Thoracic aorta (tissue), 2 donors: ENCODE data around the gene TYR. TPM values are rescaled to one million over a fixed set of nuclear protein-coding genes. Genes with fewer than 3 reads are reported as not detected.
"Not testable (repeated sequence)": the region's sequence is repeated elsewhere in the genome, so short reads cannot be mapped to it uniquely, and the experiment has no call there.

Experiments
- ATAC-seq: fragments of 150-250 bp; one replicate; pipeline ENCODE4 v1.8.0; 2017; ENCODE audit warnings: low read depth; ENCODE audit not compliant: insufficient number of reproducible peaks, low FRiP score
- DNase-seq: peaks from one replicate; pipeline ENCODE4 v3.0.0-alpha.2; 2020; ENCODE audit warnings: low spot score
- H3K27ac ChIP-seq, 2 donors: fragments of 200-600 bp; sonication (generic); 1 replicate in 1 of 2; 2 replicates in 1 of 2; pipeline ENCODE4 v1.5.1; 2016; ENCODE audit warnings: mild to moderate bottlenecking in 2 of 2, moderate library complexity in 2 of 2
- H3K27me3 ChIP-seq: fragments of 200-600 bp; sonication (generic); replicated peaks from 2 replicates; pipeline ENCODE4 v1.6.0; 2016; ENCODE audit warnings: mild to moderate bottlenecking; ENCODE audit not compliant: insufficient read depth
- H3K36me3 ChIP-seq: fragments of 200-600 bp; sonication (generic); one replicate; pipeline ENCODE4 v1.5.1; 2016
- H3K4me1 ChIP-seq, 2 donors: fragments of 200-600 bp; sonication (generic); 1 replicate in 1 of 2; 2 replicates in 1 of 2; pipeline versions ENCODE4 v1.5.1 to v1.6.0; 2016; ENCODE audit warnings: low read depth in 2 of 2, mild to moderate bottlenecking in 1 of 2; ENCODE audit not compliant: control insufficient read depth in 1 of 2
- H3K4me3 ChIP-seq: fragments of 200-600 bp; sonication (generic); 2 replicates; pipeline ENCODE4 v1.5.1; 2016; ENCODE audit warnings: mild to moderate bottlenecking
- H3K9me3 ChIP-seq: fragments of 200-600 bp; sonication (generic); 2 replicates; pipeline ENCODE4 v1.5.1; 2016
- total RNA-seq, 2 donors: library from RNA; depleted of rRNA; stranded (reverse); fragments of >200 nt; gene quantifications; one replicate each; pipeline versions ENCODE4 v1.1.0 to v1.2.3, GENCODE V29; 2016
- TF ChIP-seq, protein P1 (sequence below): fragments of 200-600 bp; sonication (generic); IDR thresholded peaks from one replicate; pipeline ENCODE4 v1.5.1; 2019; ENCODE audit warnings: antibody characterized with exemption

The TYR gene
- total RNA-seq, 2 donors from 2014 or later = not detected

DNA sequence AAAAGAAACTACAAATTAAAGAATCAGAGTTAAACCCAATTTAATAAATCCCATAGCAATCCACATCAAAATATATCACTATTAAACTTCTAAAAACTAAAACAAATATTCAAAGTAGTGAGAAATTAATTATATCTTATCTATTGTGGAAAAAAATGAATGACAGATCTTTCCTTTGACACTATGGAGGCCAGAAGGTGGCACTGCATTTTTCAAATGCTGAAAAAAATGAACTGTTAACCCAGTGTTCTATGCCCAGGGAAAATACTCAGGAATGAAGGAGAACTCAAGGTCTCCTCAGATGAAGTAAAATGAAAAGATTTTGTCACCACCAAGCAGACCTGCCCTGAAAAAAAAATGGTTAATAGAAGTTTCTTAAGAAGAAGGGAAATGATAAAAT lies 27.7 kb downstream of the TYR start:
- no peaks in the 10 kb centered on the region for H3K27me3 ChIP-seq
- DNase-seq = no peak
- no peaks in the 10 kb centered on the region for H3K36me3 ChIP-seq
- no peak overlapping the region for H3K4me3 ChIP-seq
- H3K4me1 ChIP-seq = no peaks in the 10 kb centered on the region
- H3K9me3 ChIP-seq = no peaks in the 10 kb centered on the region
- ATAC-seq = no peak
- no peak overlapping the region for H3K27ac ChIP-seq
- TF ChIP-seq, protein P1, sequence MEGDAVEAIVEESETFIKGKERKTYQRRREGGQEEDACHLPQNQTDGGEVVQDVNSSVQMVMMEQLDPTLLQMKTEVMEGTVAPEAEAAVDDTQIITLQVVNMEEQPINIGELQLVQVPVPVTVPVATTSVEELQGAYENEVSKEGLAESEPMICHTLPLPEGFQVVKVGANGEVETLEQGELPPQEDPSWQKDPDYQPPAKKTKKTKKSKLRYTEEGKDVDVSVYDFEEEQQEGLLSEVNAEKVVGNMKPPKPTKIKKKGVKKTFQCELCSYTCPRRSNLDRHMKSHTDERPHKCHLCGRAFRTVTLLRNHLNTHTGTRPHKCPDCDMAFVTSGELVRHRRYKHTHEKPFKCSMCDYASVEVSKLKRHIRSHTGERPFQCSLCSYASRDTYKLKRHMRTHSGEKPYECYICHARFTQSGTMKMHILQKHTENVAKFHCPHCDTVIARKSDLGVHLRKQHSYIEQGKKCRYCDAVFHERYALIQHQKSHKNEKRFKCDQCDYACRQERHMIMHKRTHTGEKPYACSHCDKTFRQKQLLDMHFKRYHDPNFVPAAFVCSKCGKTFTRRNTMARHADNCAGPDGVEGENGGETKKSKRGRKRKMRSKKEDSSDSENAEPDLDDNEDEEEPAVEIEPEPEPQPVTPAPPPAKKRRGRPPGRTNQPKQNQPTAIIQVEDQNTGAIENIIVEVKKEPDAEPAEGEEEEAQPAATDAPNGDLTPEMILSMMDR = no peak

DNA sequence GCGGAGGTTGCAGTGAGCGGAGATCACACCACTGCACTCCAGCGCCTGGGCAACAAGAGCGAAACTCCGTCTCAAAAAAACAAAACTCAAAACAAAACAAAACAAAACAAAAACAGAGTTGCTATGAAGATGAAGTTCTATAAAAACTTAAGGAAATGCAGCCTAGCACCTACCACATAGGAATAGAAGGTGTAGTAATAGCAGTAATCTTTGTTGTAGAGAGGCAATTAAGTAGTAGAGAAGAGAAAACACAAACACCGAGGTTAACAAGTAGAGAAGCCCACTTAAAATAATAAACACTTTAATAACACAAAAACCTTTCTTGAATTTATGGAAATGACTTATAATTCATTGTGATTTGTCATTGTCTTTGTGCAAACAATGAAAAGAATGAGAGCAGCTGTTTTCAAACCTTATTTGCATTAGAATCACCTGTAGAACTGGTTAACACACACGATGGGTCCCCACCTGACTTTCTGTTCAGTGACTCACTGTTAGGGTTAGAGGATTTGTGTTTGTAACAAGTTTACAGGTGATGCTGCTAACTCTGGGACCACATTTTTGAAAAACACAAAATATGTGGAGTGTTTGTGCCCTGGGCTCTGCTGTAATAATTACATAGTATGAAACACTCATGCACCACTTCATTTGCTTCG lies 43.1 kb downstream of the TYR start:
- H3K36me3 ChIP-seq = no peaks in the 10 kb centered on the region
- no peak for ATAC-seq

DNA sequence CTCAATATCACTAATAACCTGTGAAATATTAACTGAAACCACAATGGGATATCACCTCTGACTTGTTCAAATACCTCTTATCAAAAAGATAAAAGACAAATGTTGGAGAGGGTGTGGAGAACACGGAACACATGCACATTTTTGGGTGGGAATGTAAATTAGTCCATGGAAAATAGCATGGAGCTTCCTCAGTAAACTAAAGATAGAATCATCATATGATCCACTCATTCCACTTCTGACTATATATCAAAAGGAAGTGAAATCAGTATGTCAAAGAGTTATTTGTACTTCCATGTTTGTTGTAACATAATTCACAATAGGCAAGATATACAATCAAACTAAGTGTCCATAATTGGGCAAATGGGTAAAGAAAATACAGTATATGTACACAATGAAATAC lies 57.4 kb downstream of the TYR start:
- no peak for DNase-seq
- no peaks in the 10 kb centered on the region for H3K9me3 ChIP-seq
- no peak for ATAC-seq
- no peak overlapping the region for H3K4me3 ChIP-seq
- no peaks in the 10 kb centered on the region for H3K36me3 ChIP-seq
- TF ChIP-seq, protein P1 = no peak
- H3K27me3 ChIP-seq = no peaks in the 10 kb centered on the region
- no peak overlapping the region for H3K27ac ChIP-seq
- no peaks in the 10 kb centered on the region for H3K4me1 ChIP-seq

More for the DNA sequence above, 43.1 kb downstream of the TYR start:
- no peaks in the 10 kb centered on the region for H3K27me3 ChIP-seq
- H3K27ac ChIP-seq = no peak overlapping the region
- TF ChIP-seq, protein P1 = no peak
- H3K9me3 ChIP-seq = no peaks in the 10 kb centered on the region
- H3K4me1 ChIP-seq = no peaks in the 10 kb centered on the region
- DNase-seq = no peak
- no peak overlapping the region for H3K4me3 ChIP-seq

- ATAC-seq = no peak
- Histone ChIP-seq H3K9me3 (no peaks in the 10 kb centered on the region), H3K27me3 (no peaks in the 10 kb centered on the region), H3K27ac (no peak overlapping the region), H3K4me3 (no peak overlapping the region), H3K4me1 (no peaks in the 10 kb centered on the region), H3K36me3 (no peaks in the 10 kb centered on the region)
- TF ChIP-seq, protein P1 = no peak
- DNase-seq = no peak
Measured at GRCh38 chr11:89235976-89236375, 58.3 kb downstream of the TYR start.

- H3K9me3 ChIP-seq, DNase-seq, ATAC-seq: not testable (repeated sequence)
Measured at GRCh38 chr11:89247007-89247406, 69.3 kb downstream of the TYR start.

GRCh38 chr11:89249196-89249595 lies 71.5 kb downstream of the TYR start:
- H3K36me3 ChIP-seq = no peaks in the 10 kb centered on the region
- no peaks in the 10 kb centered on the region for H3K9me3 ChIP-seq
- ATAC-seq = no peak
- peaks cover 3 to 10% of the 10 kb centered on the region in 2 donors for H3K4me1 ChIP-seq
- TF ChIP-seq, protein P1 = no peak
- no peaks in the 10 kb centered on the region for H3K27me3 ChIP-seq
- no peak overlapping the region for H3K27ac ChIP-seq
- no peak overlapping the region for H3K4me3 ChIP-seq
- no peak for DNase-seq

More at GRCh38 chr11:89247007-89247406, 69.3 kb downstream of the TYR start:
- H3K27me3 ChIP-seq, H3K27ac ChIP-seq, H3K4me1 ChIP-seq, H3K4me3 ChIP-seq, H3K36me3 ChIP-seq: not testable (repeated sequence)

DNA sequence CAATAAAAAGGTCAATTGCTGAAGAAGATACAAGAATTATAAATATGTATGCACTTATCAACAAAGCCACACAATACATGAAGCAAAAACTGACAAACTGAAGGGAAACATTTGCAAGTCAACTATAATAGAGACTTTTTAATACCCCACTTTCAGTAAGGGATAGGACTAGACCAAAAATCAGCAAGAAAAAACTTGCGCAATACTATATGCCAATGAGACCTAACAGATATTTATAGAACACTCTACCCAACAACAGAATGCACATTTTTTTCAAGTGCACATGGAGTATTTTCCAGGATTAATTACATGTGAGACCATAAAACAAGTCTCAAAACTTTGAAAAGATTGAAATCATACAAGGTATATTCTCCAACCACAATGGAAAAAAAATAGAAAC lies 83.8 kb downstream of the TYR start:
- not testable (repeated sequence) for H3K27me3 ChIP-seq, H3K4me3 ChIP-seq, H3K36me3 ChIP-seq, ATAC-seq, DNase-seq, H3K9me3 ChIP-seq, H3K4me1 ChIP-seq, H3K27ac ChIP-seq
